SIG-M5 treated with dmso at 0.1 percent for 504 hours (cell line): Measurements from ENCODE around the gene SLC4A2.
A peak's percentile ranks its signal among the peaks of the same experiment; 100 is the strongest.

ENCODE experiments used
- DNase-seq: peaks from one replicate; lab custom pipeline; 2025; ENCODE audit not compliant: unreplicated experiment; lab: John Stamatoyannopoulos, UW

SLC4A2 gene

DNA sequence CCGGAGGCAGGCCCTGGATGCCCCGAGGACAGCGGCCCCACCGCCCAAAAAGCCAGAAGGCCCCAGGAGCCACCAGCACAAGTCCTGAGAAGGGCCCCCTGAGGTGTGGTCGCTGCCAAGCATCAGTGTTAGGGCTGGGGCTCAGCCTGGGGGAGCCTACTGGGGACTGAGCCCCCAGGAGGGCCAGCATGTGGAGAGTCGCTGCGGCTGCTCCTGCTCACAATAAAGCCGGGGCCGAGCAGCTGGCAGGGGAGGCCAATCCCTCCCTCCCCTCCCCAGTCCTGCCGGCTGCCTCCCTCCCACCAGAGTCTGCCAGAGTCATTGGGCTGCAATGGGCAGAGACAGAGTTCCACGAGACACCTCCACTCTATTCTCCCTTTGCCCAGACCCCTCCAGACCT is 14.1 kb upstream of the SLC4A2 start:
- no peak for DNase-seq

DNA sequence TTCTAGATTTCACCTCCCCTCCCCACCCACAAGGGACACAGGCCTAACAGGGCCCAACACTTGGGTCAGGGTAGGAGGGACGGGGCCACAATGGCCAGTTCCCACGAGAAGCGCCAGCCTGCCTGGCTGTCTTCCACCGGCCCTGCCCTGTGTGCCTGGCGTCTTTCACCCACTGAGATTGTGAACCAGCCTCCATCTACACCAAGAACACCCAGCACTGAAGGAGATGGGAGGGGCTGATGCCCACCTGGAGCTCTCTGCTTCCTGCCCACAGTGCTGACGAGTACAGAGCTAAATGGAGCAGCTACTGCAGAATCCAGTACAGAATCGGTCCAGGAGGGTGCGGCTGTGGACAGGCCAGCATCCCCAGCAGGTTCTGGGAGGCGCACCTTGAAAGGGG is 13.4 kb upstream of the SLC4A2 start:
- DNase-seq, result no peak

DNA sequence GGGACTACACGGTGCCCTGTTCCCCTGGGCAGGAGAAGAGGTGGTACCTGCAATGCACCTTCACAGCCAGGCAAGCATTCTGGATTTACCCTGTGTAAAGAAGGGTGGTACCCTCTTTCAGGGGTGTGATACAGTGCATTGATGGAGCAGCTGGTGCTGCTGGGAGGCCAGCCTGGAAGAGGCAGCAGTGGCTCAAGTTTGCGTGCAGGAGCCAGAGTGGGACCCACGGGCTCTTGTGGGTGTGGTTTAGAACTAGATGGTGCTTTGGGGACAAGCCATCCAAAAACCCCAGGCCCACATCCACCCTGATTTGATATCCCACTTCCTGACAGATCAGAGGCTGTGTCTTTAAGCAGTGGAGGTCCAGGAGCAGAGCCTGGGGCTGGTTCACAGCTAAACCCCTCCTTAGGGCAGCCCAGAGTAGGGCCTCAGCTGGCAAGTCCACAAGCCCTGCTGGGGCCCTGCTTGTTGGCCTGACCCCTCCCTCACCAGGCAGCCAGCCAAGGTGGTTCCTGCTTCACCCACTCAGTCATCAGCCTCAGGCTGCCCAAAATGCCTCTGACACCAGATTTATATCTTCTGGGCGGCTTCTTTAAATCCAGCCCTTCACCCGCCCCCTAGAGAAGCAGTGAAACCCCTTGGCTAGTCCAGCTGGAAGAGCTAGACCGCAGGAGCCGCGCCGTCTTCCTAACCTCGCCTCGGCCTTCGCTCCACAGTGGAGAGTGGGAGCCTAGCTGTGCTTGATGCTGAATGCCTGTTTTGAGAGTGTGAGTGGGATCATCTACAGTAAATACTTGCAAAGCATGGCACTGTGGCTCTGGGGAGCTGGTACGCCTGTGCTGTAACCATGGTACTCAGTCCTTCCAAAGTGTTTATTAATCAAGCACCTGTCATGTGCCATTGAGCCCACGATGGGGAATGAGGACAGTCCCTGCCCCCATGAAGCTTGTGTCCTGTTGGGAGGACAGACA is 12.5 kb upstream of the SLC4A2 start:
- peak; percentile 25 for DNase-seq

DNA sequence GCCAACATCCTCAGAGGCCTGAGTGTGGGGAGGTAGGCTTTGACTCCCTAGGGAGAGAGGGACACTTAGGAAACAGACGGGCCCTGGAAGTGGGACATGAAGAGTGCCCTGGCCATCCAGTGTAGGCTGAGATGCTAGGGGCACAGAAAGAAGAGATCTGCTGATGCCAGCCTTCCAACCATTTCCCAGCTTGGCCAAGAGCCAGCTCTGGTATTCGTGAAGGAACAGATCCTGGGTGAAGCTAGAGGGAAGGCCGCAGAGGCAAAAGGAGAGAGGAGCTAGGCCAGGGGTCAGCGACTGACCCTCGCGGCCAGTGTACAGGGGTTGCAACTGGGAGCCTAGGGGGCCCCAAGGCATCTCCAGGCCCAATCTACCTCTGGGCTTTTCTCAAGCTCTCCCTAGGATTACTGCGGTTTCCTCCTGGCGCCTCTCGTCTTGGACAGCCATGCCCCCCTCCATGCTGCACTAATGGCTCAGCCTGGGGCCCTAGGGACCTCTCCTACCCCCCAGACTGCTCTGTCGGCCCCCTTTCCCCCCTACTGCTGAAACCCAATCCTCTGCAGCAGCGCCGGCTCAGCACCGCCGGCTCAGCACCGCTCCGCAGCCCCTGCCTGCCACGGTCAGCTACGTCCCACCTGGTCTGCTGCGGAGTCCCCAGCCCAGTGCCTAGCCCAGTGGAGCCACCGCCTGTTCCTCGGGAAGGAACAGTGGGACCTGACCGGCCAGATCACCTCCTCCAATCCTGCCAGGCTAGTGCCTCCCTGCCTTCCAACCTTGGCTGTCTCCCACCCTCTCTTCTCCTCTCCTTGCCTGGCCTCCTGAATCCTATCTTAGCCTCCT is 11.2 kb upstream of the SLC4A2 start, which contains the start of gene ASIC3:
Gene ASIC3 (plus strand): TSS at position 556 of the 840 bp plus-strand sequence. CDS start 355 bp downstream, outside the sequence.
- DNase-seq, result no peak

DNA sequence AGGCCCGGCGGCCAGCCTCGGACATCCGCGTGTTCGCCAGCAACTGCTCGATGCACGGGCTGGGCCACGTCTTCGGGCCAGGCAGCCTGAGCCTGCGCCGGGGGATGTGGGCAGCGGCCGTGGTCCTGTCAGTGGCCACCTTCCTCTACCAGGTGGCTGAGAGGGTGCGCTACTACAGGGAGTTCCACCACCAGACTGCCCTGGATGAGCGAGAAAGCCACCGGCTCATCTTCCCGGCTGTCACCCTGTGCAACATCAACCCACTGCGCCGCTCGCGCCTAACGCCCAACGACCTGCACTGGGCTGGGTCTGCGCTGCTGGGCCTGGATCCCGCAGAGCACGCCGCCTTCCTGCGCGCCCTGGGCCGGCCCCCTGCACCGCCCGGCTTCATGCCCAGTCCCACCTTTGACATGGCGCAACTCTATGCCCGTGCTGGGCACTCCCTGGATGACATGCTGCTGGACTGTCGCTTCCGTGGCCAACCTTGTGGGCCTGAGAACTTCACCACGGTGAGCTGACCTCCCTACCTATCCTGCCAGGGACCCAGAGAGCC is 10.4 kb upstream of the SLC4A2 start:
- no peak for DNase-seq

DNA sequence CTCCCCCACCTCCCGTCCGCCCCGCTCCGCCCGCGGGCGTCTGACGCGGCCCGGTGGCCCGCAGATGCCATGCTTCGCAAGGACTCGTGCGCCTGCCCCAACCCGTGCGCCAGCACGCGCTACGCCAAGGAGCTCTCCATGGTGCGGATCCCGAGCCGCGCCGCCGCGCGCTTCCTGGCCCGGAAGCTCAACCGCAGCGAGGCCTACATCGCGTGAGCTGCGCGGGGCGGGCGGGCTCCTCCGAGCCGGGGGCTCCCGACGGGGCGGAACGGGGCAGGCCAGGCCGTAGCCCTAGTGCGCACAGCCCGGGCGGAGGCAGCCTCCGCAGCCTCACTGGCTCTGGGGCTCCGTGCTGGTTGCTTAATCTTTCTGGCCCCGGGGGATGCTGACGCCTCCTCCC is 8.3 kb upstream of the SLC4A2 start:
- DNase-seq, result no peak

DNA sequence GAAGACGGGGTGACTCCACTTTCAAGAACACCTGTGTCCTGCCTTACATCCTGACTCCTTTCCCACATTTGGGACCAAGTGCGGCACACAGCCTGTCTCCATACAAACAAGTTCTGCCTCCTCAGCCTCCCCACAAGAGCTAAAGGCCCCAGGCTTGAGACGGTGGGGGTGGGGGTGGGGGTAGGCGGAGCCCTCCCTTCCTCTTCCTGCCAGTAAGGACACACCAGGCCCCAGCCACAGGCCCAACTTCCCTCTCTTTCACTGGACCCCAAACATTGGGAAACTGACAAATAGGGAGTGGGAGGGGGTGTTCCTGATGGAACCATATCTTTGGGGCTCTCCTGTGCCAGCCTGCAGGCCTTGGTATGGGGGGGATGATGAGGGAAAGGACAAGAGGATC is 6.3 kb upstream of the SLC4A2 start:
- peak; percentile 23 for DNase-seq

DNA sequence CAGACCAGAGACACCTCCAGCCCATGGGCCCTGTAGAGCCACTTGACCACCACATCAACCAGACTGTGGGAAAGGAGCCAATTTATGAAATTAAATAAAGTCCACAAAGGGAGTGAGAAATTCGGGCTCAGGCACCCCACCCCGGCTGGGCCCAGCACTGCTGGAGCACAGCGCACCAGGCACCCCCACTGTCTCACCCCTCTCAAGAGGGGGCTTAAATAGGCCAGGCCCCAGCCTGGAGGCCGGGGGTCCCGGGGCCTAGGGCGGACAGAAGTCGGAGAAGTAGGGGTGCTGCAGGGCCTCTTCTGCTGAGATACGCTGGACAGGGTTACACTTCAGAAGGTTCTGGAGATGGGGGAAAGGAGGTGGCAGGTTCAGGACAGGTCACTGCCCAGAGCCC is 5.6 kb upstream of the SLC4A2 start:
- no peak for DNase-seq

DNA sequence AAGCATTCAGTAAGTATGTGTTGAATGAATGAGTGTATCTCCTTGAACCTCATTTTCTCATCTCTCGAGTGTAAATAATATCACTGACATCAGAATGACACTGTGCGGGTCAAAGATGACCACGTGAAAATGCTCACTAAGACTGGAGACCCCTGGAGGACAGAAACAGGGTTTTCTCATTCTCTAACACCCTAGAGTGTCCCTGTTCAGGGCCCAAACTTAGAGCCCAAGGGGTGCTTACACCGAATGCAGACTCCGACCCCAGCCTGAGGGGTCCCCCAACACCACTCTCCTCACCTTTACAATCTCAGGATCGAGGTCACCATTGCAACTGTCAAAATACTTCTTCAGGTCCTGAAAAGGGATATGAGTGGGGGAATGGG is 3.1 kb upstream of the SLC4A2 start:
- no peak for DNase-seq

DNA sequence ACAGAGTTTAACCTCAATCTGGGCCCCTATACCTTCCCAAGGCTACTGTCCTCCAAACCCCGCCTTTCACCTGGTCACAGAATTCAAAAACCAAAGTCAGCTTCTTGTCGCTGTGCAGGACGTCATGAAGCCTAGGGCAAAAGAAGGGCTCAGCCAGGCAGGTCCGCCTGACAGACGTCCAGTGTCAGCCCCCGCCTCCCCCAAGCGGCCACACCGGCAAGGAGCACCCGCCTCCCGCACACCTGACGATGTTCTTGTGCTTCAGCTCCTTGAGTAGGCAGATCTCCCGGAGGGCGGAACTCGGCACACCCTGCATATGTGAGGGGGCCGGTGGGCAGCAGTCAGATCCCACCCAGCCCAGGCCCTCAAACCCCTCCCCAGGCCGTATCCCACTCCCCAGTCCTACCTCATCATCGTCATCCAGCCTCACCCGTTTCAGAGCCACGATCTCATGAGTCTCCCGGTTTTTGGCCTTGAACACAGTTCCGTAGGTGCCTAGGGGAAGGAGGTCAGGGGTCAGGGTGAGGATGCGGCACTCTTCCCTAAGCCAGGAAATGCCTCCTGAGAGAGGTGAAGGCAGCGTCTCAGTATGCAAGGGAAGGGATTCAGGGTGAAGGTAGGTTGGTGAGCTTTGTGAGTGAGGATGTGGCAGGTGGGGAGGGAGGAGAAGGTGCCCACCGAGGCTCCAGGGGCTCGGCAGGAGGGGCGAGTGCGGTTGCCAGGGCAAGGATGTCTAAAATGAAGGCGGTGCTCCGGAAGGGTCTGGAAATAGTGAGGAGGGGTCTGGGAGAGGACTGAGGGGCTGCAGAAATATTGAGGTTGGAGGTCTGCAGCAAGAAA is 2.5 kb upstream of the SLC4A2 start:
- DNase-seq, result peak; percentile 25

DNA sequence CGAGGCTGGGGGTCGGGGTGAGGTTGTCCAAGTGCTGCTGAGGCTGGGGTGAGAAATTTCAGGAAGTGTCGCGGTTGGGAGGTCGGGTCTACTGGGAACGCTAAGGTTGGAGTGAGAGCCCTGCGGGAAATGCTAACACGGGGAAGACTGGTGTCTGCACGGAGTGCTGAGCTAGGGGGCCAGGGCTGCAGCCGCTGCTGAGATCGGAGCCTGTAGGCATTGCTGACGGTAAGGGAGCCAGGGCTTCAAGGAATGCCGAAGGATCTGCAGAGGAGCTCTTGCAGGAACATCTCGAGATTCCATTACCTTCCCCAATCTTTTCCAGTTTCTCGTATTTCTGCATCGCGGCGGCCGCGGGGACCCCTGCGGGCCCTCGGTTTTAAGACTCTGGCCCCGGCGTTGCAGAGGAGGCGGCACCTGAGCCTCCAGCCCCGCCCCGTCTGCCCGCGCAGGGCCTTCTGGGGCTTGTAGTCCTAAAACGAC is 1.8 kb upstream of the SLC4A2 start, which contains the start of gene CDK5:
Gene CDK5 (minus strand): TSS at position 392 of the 483 bp plus-strand sequence. CDS start 49 bp downstream, at position 343.
- DNase-seq, result no peak

DNA sequence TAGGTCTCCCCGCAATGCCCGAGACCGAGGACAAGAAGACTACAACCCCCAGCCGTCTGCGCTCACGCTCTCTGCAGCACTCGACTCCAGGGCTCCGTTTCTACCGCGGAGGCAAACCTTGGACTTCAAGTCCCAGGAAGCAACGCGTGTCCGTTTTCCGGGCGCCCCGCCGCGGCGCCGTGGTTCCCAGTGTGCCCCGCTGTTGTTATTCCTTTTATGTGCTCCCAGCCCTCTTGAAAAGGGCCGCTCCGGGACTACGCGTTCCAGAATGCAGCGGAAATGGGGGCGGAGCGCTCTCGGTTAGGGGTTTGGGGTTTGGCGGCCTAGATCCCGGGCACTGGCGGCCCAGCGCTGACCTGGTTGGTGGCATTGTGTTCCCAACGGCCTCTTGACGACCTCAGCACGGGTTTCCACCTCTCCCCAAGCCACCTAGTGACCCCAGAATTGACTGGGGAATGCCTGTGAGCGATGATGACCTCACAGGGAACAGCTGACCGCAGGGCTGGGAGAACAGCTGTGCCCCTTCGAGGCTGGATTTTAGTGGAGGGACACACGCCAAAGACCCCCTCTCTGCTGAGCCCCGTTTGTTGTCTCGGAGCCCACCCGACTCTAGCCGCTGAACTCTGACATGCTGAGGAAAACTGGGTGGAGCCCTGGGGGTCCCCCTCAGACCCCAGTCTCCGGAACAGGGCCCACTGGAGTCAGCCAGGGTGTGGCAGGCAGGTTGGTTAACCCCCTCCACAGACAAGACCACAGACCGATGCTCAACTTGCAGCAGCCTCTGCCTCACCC is 1.2 kb upstream of the SLC4A2 start:
- peak; percentile 99 for DNase-seq

DNA sequence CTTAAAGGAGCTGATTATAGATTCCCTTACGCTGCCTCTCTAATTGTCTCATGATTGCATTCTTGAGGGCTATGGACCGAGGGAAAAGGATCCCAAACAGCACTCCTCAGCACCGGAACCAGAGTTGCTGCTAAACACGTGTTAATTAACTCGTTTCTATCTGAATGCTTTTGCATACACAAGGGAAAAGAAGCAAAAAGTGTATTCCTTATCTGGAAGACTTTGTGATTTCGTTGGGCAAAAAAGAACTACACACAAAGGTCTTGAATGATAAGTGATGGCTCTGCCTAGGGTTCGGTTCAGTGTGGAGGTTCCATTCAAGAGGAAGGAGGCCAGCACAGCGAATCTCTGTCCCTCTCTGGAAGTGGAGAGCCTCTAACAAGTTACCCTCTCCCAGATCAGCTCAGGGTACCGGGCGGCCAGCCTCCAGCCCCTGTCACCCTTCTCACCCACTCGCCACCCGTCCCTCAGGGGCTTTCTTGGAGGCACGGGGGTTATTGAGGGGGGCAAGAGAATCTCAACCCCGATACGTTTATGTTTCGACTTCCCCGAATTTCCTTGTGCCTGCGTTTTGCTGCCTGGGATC is 515 bp upstream of the SLC4A2 start:
- peak; percentile 37 for DNase-seq

DNA sequence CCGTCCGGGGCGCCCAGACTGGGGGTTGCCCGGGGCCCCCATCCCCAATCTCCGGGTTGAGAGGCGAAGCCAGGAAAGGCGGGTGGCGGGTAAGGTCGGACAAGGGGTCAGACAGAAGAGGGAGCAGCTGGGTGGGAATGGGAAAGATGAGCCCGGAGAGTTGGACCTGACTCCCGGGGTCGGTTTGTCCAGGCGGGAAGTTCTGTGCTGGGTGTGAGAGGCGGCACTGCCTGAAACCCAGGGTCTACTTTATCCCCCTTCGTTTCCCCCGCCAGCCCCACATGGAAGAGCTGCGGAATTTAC is 675 bp downstream of the SLC4A2 start:
- DNase-seq, result no peak

DNA sequence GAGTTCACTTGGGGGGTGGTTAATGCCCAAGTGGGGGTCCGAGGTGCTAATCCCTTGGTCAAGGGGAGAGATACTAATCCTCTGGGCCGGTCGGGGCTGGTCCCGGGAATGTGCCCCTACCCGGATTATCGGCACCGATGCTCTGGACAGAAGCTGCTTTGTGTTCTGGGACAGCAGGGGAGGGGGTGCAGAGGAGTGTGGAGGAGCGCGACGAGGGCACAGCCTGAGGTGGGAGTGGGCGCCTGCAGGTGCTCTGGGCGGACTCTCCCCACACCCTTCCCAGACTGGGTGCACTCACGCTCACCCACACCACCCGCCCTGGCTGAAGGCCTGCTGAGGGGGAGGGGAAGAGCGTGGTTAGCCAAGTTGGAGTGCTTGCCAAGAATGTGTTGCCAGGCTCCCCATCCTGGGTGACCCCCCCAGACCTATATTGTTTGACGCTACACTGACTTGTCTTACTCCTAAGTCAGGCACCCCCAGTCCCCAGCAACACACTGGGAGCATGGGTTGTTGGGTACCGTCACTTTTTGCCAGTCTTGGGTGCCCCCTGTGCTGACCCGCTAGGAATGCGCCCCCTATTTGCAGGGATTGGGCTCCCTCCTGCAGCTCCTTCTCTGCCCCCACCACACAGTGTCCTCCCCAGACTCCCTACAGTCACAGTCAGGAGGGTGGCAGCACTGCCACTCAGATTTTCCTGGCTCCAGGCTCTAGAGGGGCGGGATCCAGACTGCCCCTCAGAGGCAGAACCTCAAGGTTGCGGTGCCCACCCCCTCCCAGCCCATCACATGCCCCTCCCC is 1.2 kb downstream of the SLC4A2 start:
- DNase-seq, result peak; percentile 21

DNA sequence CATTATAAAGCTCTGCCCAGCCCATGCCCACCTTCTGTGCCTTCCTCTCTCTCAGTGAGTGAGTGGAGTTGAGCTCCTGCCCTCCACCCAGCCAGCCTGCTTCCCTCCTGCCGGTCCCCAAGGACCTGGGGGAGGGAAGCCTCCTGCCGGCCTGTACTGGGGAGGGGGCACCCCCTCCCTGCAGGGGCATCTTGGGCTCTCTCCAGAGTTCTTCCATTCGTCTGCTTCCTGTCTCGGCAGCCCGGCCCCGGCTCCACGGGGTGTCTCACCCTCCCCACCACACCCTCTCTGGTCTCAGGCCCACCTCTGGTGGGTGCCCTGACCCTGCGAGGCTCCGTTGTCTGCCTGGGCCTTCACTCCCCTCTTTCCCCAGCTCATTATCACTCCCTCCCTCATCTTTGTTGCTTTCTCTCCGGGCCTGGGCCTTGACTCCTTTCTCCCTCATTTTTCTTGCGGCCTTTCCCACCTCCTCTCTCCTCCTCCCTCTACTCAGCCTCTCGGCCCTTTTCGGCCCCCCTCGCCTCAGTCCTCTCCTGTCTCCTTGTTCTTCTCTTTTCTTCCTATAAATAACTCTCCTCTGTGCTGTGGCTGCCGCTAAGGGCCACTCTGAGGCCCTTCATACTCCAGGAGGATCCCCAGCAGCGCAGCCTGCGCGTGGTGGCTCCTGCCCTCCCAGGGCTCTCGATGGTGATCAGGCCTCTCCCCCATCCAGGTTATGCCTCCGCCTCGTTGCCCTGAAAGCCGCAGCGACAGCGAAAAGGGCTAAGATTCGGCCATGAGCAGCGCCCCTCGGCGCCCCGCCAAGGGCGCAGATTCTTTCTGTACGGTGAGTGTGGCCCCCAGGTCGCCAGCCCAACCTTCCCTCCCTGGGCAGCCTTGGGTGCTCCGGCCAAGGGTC is 2.1 kb downstream of the SLC4A2 start:
- DNase-seq, result no peak

DNA sequence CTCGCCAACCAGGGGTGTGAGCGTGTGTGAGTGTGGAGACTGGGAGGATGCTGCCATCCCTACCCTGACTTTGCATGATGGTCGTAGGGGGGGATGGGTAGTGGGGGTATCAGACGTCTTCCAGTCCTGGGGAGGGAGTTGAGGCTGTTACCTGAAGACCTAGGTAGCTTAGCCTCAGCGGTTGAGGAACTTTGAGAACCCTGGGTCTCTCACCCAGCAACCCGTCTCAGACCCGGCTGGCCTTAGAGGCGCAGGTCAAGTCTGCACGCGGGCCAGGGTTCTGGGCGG is 2.7 kb downstream of the SLC4A2 start:
- DNase-seq, result no peak
